HG03558 (cell line): ENCODE measurements around the gene GOLGA8B.
A peak's percentile ranks its signal among the peaks of the same experiment; 100 is the strongest.
"Not testable (repeated sequence)": the region's sequence is repeated elsewhere in the genome, so short reads cannot be mapped to it uniquely, and the experiment has no call there.

Experiments
- ATAC-seq: cut with Tn5 transposase; IDR thresholded peaks from one replicate; pipeline ENCODE4 v1.9.1; 2021; ENCODE audit warnings: moderate number of reproducible peaks; ENCODE audit not compliant: unreplicated experiment; ENCODE audit errors: extremely low read depth

The GOLGA8B gene, protein sequence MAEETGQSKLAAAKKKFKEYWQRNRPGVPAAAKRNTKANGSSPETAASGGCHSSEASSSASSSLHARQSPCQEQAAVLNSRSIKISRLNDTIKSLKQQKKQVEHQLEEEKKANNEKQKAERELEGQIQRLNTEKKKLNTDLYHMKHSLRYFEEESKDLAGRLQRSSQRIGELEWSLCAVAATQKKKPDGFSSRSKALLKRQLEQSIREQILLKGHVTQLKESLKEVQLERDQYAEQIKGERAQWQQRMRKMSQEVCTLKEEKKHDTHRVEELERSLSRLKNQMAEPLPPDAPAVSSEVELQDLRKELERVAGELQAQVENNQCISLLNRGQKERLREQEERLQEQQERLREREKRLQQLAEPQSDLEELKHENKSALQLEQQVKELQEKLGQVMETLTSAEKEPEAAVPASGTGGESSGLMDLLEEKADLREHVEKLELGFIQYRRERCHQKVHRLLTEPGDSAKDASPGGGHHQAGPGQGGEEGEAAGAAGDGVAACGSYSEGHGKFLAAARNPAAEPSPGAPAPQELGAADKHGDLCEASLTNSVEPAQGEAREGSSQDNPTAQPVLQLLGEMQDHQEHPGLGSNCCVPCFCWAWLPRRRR

DNA sequence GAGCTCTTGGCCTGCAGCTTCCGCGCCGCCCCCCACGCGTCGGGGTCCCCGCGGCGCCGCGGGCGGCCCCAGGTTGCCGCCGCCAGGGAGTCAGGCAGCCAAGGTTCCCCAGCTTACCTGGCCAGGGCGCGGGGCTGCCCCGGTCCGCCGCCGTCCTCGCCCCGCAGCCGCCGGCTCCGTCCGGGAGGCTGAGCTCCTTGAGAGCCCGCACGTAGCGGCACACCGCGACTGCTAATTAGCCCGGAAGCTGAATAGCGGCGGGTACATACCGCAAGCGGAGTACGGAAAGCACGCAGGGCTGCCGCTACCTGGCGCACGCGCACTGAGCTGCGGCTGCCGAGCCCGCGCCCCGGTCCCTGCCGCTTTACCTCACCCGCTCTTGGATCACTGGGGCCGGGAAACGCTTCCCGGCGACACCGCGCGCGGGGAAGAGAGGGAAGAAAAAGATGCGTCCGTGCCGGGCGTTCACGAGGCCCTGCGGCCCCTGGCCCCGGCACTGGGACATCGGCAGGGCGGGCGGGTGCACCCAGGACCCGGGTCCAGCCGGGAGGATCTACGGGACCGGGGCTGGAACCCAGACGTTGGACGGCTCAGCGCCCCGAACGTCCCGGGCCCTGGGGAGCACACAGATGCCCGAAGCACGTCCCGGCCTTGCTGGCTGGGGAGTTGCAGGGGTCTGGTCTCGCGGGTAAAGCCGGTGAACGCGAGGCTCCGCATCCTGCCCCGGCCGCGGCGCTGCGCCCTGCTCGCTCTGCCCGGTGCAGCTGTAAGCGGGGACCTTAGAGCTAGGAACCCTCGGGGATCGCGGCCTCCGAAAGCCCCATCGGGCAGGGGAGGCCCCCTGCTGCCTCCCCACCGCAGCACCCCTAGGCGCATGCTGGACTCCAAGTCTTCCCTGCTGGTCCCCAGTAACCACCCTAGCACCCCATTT lies at the start of gene GOLGA8B:
TSS of gene GOLGA8B (minus strand) at position 253 of the 931 bp plus-strand sequence. CDS start 47,739 bp downstream, outside the sequence.
- ATAC-seq, result peak; percentile 62

DNA sequence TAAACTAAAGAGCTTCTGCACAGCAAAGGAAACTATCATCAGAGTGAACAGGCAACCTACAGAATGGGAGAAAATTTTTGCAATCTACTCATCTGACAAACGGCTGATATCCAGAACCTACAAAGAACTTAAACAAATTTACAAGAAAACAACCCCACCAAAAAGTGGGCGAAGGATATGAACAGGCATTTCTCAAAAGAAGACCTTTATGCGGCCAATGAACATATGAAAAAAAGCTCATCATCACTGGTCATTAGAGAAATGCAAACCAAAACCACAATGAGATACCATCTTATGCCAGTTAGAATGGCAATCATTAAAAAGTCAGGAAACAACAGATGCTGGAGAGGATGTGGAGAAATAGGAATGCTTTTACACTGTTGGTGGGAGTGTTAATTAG lies 49.7 kb upstream of the GOLGA8B start:
- not testable (repeated sequence) for ATAC-seq

DNA sequence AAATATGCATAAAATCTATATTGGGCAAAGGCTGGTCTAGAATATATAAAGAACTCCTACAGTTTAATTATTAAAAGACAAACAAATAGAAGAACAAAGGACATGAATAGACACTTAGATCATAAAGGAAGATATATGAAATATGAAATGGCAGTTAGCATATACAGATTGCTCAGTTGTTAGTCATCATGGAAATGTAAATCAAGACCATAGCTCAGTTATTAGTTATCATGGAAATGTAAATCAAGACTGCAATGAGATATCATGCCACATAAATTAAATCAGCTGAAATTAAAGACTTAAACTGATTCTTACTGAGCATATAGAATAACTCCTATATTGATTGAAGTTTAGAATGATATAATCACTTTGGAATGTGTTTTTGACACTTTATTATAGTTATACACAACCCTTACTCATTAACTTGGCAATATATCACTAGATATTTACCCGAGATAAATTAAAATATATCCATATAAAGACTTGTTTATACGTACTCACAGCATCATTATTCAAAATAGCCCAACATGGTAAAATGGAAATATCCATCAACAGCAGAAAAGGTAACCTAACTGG lies 45.2 kb upstream of the GOLGA8B start:
- ATAC-seq, result no peak

DNA sequence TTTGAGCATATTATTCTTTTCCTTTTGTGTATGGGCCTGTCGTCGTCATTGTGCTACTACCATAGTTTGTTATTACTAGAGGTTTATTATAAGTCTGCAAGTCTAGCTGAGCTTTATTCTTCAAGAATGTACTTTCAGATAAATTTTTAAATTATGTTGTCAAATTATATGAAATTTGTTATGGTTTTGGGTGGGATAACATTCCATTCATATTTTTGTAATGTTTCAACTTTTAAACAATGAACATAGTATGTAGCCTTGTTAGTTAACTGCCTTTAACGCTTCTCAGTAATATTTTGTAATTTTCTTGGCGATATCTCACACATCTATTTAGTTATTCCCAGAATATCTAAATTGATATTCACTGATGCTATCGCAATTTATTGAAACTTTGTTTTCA lies 41.6 kb upstream of the GOLGA8B start:
- ATAC-seq, result no peak

DNA sequence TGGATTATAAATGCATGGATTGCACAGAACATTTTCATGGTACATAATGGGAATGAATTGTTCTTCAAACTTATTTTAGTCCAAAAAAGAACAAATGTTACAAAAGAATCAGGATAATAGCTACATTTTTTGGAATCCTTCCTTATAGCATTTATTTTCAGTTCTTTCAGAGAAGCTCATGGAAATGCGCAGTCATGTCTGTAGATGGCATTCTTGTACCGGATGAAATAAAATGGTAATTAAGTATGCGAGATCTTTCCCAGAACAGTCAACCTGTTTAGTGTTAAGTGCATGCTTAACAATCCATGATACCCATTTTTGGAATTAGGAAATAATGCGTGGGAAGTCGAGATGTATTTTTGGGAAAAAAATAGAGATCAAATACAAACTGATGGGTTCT lies 38.2 kb upstream of the GOLGA8B start:
- ATAC-seq, result no peak

DNA sequence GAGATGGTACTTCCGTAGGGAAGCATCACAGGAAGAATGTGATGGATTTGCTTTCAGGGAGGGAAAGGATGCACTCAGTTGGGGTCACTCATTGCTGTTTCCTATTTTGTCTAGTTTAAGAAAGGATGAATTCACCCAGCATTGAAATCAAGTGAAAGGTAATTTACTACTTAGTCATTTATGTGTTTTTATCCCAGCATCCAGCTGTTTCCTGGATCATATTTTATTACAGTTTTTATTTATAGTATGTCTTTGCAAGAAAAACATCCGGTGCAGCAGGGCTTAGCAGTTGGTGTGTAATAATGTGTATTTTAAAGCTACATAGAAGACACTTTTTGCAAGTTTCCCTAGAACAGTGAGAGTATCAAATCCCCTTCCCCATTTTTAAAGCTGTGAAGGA lies 37.4 kb upstream of the GOLGA8B start:
- ATAC-seq, result no peak

DNA sequence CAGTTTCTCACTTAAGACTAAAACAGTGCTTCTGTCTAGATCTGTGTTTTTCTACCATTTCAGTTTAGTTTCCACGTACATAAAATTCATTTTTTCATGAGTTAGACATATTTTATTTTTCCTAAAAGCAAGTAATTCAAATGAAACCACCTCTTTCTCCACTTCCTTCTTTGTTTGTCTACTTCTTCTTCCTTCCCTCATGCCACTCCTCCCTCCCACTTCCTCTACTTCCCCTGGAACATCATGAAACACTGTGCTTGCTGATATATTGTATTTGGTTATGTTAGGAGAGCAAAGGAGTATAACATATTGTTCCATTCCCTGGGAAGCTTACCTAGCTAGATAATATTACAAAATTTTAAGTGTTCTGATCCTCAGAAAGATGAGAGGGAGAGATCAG lies 36.7 kb upstream of the GOLGA8B start:
- no peak for ATAC-seq

DNA sequence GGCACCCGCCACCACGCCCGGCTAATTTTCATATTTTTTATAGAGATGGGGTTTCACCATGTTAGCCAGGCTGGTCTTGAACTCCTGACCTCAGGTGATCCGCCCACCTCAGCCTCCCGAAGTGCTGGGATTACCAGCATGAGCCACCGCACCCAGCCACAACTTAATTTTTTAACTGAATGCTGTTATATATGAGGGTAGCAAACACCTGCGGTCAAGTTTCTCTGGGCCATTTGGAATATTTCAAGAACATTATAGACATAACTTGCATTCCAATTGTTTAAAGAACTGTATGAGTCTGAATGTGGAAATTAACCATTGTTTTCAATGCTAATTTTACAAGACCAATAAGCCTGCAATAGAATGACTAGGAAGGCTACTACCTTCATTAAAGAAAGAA lies 35.7 kb upstream of the GOLGA8B start:
- ATAC-seq, result no peak

DNA sequence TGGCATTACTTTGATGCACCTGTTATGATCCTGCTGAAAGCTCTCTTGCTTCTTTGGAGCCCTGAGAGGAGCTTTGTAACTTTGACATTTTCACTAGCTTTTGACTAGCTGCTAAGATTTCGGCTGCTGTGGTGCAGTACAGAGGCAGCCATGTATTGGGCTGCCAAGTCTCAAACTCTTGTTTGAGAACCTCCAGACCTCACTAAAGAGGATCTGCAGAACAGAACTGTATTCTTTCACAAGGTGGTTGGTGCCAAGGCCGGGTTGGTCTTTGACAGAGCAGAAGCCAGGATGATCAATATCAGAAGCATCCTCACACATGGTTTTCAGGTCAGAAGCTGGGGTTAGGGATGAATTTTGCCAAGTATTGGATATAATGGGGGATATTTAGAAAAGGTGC lies 34.6 kb upstream of the GOLGA8B start:
- ATAC-seq, result no peak

DNA sequence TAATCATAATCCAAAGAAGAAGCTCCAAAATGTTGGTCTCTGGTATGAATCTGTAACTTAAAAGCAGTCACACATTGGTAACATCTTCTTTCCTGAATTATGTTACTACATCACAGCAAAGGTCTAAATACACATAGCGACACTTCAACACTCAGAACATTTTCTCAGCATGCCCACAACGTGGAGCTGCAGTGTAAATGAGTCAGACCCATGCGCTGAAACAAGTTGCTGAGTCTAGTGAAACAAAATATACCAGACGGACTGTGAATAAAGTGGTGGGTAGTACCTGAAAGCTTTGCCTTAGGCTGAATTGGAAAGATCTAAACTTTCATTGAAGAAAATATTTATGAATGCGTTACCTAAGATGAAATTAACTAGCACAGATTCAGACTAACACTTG lies 33.2 kb upstream of the GOLGA8B start:
- no peak for ATAC-seq

DNA sequence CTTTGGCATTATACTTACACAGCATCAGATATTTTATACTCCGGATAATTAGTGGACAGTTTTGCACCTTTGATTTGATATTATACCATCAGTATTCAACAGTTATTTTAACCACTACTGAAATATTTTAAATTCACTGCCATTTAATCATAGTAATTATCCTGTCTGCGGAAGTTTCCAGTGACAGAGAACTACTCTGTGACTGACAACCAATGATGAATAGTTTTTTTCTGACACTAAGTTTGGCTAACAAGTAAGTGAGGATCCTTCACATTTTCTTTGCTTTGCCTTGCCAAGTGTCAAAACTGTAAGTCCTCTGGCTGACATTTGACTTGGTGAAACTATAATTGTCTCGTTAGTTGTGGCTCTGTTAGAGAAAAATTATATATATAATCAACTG lies 30.5 kb upstream of the GOLGA8B start:
- no peak for ATAC-seq

DNA sequence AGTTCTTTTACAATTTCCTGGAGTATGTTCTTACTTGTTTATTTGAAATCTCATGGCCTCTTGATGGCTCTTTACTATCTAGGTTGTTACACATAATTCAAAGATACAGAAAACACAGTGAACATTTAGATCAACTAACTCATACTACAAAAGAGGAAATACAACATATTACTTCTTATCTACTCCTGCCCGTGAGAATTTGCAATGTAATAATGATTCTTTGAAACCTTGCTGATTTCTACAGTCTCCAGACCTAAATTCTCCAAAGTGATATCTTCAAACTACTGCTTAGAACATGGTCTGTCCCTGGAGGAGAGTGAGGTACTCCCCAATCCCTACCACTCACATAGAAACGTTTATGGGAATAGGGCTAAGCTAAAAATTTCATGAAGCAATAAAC lies 29.9 kb upstream of the GOLGA8B start:
- ATAC-seq, result no peak

DNA sequence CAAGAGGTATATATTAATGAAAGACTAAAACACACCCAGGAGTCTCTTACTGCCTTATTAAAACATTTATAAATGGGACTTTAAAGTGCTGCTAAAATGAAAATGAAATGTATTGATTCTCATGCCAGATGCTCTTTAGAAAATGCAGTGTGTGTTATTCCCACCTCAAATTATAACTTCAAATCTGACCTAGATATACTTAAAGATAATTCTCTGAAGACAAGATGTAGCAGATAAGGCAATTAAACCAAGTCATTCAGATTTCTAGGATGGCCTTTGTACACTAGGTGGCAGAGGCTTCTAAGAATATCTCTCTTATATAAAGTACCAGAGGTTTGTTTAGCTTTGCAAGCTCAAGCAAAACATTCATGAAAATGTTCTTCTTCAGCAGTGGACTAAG lies 26.9 kb upstream of the GOLGA8B start:
- ATAC-seq, result no peak

DNA sequence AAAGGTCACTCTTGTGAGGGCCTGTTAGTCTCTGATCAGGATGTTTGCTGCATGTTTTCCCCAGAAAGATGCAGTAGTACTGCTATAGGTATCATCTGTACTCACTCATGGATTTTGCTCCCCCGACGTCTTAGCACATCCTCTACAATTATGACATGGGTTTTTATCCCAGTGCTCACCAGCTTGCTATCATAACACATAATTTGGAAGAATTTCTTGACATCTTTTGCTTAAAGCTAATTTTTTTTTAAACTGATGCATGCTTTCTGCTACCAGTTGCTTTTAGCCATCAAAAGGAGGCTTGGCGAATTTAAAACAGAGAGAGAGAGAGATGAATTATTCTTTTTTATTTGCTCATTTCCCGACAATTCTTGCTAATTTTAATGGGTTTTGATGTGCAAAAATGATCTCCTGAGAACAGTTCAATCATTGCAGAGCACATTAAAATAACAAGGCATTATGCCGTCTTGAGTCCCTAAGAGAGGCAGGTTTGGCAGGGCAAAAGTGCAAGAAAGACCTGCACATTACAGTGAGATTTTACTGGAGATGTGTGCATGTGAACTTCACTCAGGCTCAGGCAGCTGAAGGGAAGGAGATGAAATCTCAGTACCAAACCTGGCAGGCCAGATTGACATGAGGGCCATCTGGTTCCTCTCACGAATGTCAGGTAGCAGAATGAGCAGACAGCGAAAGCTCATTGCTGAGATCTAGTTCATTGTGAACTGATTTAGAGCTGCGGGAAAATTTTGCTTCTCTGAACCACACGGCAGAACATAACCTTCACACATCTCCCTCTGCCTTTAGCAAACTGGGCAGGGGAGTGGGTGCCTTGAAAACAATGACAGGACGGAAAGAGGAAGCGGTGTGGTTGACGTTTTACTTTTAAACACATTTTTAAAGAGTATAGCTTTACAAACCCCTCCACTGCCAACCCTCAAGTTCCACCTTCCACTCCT lies 25.9 kb upstream of the GOLGA8B start:
- no peak for ATAC-seq

DNA sequence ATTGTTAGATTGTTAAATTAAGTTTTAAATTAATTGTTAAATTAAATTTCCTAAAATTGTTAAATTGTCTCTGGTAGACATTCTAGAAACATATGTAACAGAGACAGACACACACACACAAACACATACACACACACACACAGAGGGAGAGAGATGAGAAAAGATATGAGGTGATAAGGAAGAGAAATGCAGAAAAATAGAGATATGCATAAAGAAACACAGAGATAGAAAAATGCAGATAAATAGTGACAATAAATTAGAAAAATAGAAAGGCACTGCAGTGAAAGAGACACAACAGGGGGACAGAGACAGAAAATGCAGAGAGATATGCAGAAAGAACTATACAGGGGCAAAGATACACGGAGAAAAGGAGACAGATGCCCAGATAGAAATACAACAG lies 25.1 kb upstream of the GOLGA8B start:
- ATAC-seq, result no peak

DNA sequence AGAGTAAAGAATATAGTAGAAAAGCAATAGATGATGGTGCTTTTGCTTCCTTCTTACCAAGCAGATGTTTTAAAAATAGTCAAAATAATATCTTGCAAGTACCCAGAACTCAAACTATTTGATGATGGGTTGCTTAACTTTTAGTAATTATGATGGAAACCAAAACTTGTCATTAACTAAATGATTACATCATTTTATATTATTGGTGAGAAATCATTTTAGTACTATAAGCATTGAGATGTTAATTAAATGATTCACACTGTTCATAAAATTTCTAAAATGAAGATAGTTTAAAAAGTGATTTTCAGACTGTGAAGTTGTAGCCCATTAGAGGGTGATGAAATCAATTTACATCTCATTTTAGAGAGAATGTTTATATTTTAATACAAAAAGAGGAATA lies 24.4 kb upstream of the GOLGA8B start:
- ATAC-seq, result no peak

DNA sequence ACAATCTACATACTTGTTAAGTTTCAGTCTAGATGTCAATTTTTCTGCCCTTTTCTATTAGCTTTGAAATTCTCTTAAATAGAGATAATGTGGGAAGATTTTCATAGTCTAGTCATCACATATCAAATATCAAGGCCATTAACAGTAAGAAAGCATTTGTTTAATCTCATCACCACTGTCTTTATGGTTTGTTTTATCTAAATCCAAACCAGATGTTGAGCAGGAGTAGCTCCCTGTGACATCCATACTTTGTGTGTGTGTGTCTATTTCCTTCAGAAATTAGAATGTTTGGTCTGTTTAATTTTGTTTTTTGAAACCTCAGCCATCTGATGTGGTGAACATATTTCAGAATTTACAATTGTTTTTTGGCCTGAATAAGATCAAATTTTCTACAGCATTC lies 23.1 kb upstream of the GOLGA8B start:
- no peak for ATAC-seq

DNA sequence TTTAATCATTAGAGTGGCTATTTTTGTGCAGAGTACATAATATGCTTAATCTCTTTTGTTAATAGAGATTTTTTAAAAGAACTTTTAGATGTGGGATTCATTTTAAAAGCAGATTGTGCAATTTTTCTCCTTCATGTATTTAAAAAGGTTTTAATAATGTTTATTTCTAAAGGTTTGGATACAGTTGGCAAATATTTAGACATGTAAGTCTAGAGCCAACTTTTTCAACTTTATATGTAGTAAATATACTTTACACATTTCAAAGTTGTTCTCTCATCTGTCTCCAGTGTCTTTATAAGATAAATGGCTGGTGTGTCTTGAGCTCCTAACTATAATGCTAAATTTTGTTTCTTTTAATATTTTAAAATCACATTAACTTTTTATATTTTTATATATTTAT lies 22.7 kb upstream of the GOLGA8B start:
- ATAC-seq, result no peak

DNA sequence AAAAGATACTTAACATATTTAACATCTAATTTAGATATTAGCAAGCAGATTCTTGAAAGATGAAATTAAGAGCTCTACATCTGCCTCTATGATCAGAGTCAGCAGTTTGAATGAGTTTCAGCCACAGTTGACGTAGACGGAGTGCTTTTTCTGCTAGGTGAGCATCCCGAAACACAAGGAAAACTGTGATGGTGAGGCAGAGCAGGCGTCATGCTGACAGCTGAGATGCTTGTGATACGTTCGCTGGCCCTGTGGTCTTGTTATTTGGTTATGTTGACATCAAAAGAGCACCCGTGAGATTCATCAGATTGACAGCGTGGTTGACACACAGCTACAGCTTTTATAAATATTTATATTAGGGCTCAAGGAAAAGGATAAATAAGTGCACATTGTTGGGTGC lies 19.6 kb upstream of the GOLGA8B start:
- no peak for ATAC-seq

DNA sequence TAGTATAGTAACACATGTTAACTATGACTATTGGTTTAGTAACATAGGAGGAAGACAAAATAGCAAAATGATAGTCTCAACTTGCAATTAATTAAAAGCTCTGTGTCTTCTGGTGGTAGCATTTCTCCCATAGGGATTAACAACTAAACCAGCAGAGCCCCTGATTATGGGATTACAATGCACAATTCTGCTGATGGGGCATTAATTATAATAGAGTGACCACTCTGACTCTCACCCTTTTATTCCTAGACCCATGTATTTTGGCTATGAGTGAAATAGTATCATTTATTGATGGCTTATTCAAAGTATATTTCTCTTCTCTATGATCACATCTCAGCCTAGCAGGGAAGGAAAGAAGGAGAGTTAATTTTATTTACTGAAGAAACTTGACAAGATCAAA lies 17.5 kb upstream of the GOLGA8B start:
- ATAC-seq, result no peak
